Midbrain (tissue), 1 donor: Measurements from ENCODE around the gene NAT16.
"Not testable (repeated sequence)": the region's sequence is repeated elsewhere in the genome, so short reads cannot be mapped to it uniquely, and the experiment has no call there.

ENCODE experiments used
- DNase-seq: peaks from one replicate; lab custom pipeline; 2025; lab: John Stamatoyannopoulos, UW

The NAT16 gene

DNA sequence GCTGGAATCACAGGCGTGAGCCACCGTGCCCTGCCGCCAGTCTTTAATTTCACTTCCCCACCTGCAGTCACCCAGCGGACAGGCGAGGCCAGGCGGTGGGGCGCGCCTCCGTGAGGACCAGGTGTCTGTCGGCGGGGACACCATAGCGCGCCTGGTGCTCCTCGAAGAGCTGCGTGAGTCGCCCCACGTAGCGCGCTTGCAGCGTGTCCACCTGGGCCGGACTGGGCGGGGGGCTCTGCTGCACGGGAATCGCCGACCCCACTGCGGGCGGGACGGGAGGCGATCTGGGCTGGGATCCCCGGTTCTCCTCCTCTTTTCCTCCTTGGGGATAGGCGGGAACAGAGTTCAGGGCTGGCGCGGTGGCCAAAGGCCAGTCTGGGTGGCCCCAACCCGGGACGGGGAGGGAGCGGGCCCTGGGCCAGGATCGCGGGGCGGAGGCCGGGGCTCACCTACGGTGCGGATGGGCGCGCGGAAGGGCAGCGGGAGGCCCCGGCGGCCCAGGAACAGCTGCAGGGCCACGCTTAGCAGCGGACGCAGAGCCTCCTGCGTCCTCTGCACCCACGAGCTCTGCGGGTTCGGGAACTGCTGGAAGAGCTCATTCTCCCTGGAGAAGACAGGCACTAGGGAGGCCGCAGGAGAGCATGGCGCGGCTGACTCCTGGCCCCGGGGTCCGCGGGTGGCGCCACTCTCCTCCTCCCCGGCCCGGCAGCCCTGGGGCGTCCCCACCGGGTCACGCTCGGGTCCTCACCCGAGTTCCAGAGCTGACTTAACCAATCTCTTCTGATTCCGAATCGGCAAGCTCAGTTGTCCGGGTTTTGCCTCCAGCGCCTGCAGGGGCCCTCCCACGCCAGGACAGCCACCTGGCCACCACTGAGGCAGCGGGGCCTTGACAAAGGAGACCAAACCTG is 21.9 kb upstream of the NAT16 start:
- DNase-seq = no peak

DNA sequence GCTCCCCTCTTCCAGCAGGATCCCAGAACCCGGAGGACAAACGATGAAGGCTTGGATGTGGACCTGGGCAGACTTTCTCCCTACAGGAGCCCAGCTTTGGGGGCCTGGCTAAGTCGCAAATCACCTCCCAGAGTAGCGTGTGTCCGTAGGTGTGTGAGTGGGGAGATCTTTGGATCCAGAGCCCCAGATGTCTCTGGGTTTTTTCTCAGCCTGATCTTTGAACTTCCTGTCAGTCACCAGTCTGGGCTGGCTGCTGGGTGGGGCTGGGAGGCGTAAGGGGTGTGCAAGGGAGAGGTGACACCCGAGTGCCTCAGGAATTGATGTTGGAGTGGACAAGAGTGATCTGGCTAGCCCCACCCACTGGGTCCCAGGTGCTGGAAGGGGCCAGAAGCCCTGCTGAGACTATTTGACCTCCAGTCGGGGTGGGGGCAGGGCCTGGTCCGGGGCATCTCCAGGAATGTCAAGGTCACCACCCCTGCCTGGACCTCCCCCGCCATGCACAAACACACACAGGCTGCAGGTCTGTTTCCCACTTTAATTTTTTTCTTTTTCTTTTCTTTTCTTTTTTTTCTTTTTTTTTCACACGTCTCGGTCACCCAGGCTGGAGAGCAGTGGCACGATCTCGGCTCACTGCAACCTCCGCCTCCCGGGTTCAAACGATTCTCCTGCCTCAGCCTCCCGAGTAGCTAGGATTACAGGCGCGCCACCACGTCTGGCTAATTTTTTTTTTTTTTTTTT is 20.9 kb upstream of the NAT16 start, which contains the start of gene MOGAT3:
MOGAT3 (minus strand) TSS at position 175 of the 738 bp plus-strand sequence. CDS start 182 bp downstream, outside the sequence.
- no peak for DNase-seq

DNA sequence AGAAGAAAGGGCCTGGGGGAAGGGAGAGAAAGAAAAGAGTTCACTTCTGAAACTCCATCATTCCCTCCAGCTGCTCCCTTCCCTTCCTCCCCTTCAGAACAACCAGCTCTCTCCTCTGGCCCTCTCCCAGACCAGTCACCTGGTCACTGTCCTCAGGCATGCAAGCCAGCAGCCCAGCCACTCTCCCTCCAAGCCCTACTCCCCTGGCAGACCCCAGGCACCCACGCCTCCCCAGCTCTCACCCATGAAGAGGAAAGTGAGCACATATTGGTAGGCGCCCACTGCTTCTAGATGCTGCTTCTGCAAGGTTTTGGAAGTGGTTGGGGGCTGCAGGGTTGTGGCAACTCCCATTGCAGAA is 20.4 kb upstream of the NAT16 start:
- no peak for DNase-seq

DNA sequence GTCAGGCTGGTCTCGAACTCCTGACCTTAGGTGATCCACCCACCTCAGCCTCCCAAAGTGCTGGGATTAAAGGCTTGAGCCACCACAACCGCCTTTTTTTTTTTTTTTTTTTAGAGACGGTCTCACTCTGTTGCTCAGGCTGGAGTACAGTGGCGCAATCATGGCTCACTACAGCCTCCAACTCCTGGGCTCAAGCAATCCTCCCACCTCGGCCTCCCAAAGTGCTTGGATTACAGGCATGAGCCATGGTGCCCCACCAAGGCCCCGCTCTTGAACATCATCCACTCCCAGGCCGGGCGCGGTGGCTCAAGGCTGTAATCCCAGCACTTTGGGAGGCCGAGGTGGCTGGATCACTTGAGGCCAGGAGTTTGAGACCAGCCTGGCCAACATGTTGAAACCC is 19.4 kb upstream of the NAT16 start:
- DNase-seq = not testable (repeated sequence)

DNA sequence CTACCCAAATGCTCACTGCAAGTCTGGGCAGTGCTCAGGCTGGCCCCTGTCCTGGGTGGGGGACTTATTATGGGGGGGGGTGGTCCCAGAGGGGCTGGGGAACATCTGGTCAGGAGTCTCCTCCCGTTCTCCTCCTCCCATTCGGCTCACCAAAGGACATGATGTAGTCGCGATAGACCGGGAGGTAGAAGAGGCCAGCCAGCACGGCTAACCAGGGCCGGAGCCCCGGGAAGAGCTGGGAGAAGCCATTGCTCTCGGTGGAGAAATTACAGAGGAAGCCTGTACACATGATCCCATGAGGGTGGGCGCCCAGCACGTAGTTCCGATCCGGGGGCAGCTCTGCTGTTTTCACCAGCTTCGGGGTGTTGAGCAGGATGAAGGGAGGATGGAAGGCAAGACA is 18.4 kb upstream of the NAT16 start:
- no peak for DNase-seq

DNA sequence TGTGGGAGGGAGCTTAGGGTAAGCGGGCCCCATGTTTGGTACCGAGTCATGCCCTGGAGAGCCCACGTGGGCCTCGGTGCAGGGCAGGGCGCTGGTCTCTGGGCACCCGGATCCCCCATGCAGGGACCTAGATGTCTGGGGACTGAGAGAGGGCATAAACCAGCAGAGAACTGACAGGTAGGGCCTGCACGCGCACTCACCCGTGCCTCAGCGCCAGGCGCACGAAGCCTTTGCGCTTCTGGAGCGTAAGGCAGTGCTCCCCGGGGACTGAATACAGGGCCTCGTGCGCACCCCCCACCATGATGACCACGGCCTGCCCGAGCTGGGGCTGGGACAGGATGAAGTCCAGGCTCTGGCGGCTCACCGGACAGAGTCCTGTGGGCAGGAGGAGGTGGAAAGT is 17.9 kb upstream of the NAT16 start:
- DNase-seq = no peak

DNA sequence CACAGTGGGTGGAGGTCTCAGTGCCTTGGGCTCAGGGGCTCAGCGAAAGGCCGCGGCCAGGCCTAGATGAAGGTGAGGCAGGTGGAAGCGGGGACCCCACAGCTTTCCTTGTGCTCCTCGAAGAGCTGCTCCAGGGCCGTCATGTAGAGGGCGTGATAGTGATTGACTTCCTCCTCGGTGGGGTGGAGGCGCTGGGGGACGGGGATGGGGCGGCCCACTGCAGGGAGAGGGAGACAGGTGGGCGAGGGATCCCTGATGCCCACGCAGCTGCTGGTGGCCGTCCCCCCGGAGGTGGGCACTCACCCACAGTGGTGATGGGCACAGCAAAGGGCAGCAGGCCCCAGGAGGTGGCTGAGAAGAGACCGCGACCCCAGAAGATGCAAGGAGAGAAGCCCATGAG is 15.8 kb upstream of the NAT16 start:
- DNase-seq = no peak

DNA sequence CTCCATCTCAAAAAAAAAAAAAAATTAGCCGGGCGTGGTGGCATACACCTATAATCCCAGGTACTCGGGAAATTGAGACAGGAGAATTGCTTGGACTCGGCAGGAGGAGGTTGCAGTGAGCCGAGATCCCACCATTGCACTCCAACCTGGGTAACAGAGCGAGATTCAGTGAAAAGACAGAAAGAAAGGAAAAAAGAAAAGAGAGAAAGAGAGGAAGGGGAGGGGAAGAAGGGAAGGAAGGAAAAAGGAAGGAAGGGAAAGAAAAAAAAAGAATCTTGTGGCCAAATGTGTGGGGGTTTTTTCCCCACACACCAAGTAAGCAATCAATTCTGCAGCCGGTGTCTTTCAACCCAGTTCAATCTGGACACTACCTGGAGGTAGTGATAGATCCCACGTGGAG is 9.0 kb upstream of the NAT16 start:
- DNase-seq = no peak

DNA sequence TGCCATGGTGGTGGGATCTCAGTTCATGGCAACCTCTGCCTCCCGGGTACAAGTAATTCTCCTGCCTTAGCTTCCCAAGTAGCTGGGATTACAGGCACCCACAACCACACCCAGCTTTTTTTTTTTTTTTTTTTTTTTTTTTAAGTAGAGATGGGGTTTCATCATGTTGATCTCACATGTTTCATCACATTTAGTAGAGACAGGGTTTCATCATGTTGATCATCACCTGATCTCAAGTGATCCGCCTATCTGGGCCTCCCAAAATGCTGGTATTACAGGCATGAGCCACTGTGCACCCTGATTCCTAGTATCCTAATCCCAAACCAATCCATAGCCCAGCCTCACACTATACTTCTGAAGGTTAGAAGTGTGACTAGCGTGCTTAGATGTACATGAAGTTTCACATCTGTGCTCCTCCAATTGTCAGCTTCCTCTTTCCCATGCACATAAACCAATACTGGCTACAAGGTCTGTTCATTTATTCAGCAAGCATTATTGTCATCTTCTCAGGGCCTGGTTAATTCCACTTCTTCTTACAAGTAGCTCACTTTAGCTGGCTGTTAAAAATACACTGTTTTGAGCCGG is 6.8 kb upstream of the NAT16 start:
- DNase-seq = no peak

DNA sequence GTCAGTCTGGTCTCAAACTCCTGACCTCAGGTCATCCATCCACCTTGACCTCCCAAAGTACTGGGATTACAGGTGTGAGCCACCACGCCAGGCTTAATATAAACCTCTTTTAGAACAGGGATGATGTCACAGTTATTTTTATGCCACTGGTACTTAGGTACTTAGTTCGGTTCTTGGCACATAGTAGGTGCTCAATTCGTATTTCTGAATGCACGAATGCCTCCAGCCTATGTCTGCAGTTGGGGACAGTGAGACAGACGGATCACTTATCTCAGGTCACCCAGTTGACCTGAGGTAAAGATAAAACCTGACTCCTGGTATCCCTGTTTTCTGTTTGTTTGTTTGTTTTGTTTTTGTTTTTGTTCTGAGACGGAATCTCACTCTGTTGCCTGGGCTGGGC is 6.1 kb upstream of the NAT16 start:
- DNase-seq = no peak

DNA sequence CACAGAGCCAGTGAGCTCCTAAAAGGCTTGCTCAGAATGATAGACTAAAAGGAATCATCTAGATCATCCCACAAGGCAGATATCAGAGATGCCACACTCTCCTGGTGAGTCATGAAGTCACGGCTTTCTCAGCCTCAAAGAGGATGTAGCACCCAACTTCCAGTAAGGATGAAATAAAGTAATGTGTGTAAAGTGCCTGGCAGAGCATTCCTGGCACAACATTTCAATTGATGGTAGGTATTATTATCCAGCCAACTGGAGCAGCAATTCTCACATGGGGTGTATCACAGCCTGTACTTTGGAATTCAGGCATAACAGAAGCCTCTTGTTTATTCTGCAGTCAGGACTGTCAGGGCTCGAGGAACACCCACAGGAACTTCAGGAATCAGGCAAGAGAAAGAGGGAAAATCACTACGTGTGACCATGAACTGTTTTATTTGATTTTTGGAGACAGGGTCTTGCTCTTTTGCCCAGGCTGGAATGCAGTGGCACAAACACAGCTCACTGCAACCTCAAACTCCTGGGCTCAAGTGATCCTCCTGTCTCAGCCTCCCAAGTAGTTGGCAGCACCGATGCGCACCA is 5.3 kb upstream of the NAT16 start:
- no peak for DNase-seq

DNA sequence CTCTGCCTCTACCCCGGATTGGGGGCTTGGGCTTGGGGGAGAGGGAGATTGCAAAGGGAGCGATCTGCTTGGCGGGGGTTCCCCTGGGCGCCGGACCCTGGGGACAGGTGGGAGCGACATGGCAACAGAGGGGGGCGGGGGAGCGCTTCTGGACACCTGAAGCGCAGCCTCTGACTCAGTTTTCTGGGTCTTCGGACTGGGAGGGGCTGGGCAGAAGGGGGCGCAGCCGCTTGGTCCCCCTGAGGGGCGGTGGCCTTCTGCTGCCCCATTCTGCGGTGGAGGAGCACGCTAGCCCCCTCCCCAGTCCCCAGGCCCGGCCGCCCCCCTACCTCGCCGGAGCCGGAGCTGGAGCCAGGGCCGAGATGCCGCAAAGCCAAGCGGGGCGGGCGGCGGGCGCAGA is 380 bp downstream of the NAT16 start:
- DNase-seq = no peak

DNA sequence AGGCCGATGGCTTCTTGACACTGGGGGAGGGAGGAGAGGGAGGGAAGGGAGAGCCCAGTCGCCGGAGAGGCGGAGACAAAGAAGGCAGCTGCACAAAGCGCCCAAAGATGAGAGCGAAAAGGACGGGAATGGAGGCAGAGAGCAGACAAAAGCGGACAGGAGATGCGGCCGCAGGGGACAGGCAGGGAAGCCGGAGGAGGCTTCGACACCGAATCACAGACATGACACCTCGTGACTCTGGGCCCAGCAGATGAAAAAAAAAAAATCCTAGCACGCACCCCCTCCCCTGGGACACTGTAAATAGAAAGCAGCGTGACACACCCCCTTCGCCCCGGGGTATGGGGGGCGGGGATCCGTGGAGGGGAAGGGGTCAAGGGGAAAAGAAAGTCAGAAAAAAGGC is 976 bp downstream of the NAT16 start:
- no peak for DNase-seq

DNA sequence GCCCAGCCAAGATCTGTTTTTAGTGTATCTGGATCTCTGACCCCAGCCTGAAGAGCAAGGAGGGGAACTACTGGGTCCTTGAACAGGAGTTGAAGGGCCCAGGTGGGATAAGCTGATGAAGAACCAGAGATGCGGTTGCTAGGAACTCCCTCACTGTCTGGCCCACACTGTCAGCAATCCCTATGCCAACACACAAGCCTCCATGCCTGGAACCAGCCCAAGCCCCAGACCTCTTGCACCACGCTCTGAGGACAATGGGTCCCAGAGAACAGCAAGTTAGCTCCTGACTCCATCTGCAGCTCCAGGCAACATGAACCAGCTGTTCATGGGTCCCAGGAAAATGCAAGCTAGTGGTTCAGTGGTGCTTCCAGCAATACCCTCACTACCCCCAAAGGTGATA is 2.4 kb downstream of the NAT16 start:
- no peak for DNase-seq

DNA sequence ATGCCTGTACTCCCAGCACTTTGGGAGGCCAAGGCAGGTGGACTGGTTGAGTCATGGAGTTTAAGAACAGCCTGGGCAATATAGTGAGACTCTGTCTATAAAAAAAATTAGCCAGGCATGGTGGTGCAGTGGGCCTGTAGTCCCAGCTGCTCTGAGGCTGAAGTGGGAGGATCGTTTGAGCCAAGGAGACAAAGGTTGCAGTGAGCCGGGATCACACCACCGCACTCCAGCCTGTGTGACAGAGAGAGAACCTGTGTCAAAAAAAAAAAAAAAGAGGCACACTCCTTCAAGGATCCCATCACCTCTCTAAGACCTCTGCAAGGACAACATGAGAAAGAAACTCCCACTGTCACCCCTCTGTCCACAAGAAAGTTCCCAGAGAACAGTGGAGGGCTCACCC is 4.4 kb downstream of the NAT16 start:
- no peak for DNase-seq

DNA sequence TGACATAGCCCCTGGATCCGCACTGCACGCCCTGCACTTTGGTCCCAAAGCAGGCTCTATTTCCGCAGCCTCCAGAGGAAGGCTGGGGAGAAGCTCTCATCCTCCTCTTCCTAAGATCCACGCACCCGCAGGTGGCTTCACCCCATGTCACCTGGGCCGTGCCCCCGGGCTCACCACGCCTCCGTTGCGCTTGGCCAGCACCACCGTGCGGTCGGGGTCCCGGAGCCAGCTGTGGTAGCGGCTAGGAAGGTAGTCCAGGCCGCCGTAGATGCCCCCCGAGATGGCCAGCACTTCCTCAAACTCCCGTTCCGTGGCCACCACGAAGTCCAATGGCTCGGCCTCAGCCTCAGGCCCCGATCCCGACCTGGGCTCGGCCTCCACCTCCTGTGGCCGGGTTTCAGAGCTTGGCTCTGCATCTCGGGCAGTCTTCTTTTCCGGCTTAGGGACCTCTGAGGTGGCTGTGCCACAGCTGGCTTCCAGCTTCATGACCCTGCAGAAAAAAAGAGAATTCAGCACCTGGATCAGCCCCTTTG is 5.7 kb downstream of the NAT16 start:
- DNase-seq = no peak

DNA sequence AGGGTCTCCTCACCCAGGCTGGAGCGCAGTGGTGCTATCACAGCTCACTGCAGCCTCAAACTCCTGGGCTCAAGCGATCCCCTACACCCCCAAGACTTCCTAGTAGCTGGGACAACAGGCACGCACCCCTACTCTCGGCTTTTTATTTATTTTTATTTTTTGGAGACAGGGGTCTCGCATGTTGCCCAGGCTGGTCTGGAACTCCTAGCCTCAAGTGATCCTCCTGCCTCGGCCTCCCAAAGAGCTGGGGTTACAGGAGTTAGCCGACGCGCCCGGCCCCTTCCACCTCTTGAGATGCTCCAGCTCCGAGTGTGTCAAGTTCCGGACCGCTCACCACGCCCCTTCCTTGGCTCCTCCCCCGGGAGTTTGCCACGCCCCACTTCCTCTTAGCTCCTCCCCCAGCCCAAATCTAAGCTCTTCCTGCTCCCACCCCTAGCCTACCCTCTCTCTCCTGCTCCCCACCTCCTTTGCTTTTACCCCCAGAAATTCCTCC is 6.3 kb downstream of the NAT16 start:
- no peak for DNase-seq

DNA sequence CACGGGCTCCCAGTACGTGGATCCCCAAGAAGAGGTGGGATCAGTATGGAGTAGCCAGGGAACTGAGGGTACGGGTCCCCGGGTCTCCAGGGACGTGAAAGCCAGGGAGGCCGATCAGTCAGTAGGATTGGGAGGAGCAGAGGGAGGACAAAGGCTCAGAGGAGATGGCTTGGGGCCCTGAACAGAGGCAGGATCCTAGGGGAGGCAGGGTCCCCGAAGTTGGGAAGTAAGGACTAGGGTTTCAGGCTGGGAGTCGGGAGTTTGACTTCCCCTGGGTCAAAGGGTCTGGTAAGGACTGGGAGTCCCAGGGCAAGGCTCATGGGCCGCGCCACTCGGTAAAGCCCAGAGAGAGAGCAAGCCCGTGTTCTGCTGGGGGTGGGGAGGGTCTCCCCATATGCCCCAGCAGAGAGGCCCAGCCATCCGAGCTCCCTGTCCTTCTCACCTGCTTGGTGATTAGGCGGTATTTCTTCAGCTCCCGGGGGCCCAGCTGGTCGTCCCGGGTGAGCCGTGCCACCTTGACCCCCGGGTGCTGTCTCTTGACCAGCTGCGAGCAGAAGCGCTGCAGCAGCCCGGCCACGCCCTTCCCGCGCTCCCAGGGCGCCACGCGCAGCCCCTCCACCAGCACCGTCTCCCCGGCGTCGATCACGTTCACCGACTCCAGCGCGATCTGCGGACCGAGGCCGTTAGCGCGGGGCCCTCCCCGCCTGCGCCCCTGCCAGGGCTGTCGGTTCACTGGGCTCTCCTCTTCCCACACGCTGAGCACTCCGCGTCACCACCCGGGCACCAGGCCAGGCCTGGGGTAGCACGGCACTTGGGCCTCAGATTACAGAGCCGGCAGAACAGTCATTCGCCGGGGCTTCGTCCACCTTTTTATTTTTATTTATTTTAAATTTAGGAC is 7.0 kb downstream of the NAT16 start:
- DNase-seq = peak; percentile 13

DNA sequence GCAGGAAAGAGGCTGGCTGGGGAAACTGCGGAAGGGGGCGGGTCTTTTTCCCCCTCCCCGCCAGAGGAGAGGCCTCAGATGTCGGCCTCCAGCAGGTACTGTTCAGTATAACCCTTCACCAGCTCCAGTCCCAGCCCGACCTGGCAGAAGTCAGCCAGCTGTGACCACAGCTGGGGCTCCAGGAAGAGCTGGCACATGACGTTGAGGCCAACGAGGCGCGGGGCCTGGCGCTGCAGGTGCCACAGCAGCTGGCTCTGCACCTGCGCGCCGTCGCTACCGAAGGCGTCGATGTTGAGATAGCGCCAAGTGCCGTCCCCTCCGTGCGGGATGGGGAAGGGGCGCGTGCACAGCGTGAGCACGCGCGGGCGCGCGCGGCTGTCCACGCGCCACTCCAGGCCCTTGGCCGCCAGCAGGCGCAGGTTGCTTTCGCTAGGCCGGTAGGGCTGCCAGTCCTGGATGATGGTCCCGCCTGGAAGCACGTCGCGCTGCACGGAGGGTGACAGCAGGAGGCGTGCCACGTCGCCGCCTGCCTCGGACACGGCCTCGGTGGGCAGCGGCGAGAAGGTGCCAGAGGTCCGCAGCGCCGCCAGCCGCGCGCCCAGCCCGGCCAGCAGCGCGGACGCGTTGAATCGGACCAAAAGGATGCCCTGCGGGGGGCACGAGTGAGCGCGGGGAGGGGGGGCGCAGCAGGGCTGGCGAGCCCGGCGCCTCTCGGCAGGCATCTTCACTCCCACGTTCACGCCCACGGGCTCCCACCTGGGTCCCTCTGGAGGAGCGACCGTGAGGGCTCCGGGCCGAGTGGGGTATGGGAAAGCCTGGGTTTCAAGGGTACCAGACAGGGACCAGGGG is 7.9 kb downstream of the NAT16 start:
- no peak for DNase-seq

DNA sequence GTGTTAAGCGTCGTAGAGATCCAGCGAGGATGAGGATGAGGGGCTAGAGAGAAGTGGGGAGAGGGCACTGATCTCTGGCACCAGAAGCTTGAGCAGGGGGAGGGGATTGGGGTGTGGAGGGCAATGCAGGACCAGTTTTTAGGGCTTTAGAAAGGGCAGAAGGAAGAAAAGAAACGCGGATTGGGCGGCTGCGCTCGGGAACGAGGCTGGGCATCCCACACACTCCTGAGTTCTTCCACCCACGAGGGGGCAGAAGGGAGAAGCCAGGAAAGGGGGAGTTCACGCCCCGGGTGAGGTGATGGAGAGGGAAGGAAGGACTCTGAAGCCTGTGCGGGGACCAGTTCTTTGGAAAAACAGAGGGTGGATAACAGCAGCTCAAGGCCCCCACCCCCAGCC is 8.7 kb downstream of the NAT16 start:
- DNase-seq = no peak
